CD4-positive, alpha-beta T cell (primary cell): Measurements from ENCODE around the gene RASSF9. TPM values are rescaled to one million over a fixed set of nuclear protein-coding genes. Genes with fewer than 3 reads are reported as not detected.

Experiments
- ATAC-seq: fragments of 200-7000 bp; cut with Tn5 transposase; one replicate; pipeline ENCODE4 v1.10.0; 2022; ENCODE audit warnings: mild to moderate bottlenecking; ENCODE audit not compliant: poor library complexity
- CTCF ChIA-PET: fragments of 350-600 bp; sonication (Branson Sonifier 250); formaldehyde crosslinking; loops from one replicate; lab custom pipeline; 2021; ENCODE audit warnings: antibody characterized with exemption, inconsistent platforms; lab: Charles Lee
- POLR2A ChIA-PET: fragments of 350-600 bp; sonication (Branson Sonifier 250); formaldehyde crosslinking; loops from one replicate; lab custom pipeline; 2021; ENCODE audit warnings: antibody characterized with exemption, inconsistent platforms; lab: Charles Lee
- DNase-seq, 14 experiments: peaks; one replicate each; pipeline ENCODE4 v3.0.0-alpha.2; 2013 to 2020; ENCODE audit warnings: mixed read lengths in 2 of 14
- H3K27ac ChIP-seq, 2 donors: one replicate each; pipeline versions ENCODE4 v1.5.1 to v1.7.0; 2013; ENCODE audit warnings: low read length in 2 of 2, low read depth in 1 of 2, mild to moderate bottlenecking in 1 of 2
- H3K27me3 ChIP-seq, 2 experiments: 1 replicate in 1 of 2; 2 replicates in 1 of 2; pipeline versions ENCODE4 v1.6.1 to v1.7.0; 2013; ENCODE audit warnings: low read length in 2 of 2, control low read depth in 1 of 2, mild to moderate bottlenecking in 1 of 2, moderate library complexity in 1 of 2; ENCODE audit not compliant: insufficient read depth in 2 of 2, control insufficient read depth in 1 of 2
- H3K36me3 ChIP-seq: one replicate; pipeline ENCODE4 v1.6.1; 2013; ENCODE audit warnings: low read length, control low read depth; ENCODE audit not compliant: insufficient read depth
- H3K4me1 ChIP-seq: one replicate; pipeline ENCODE4 v1.6.1; 2013; ENCODE audit warnings: low read length, control low read depth; ENCODE audit not compliant: insufficient read depth
- H3K4me3 ChIP-seq: one replicate; pipeline ENCODE4 v1.5.1; 2013; ENCODE audit warnings: mild to moderate bottlenecking, low read length, moderate library complexity
- H3K9me3 ChIP-seq, 2 experiments: 1 replicate in 1 of 2; 2 replicates in 1 of 2; pipeline versions ENCODE4 v1.6.1 to v1.7.0; 2013; ENCODE audit warnings: low read length in 2 of 2, mild to moderate bottlenecking in 2 of 2, control low read depth in 1 of 2, moderate library complexity in 1 of 2; ENCODE audit not compliant: control insufficient read depth in 1 of 2, insufficient read depth in 1 of 2
- H3K27ac Mint-ChIP-seq: one replicate; pipeline ENCODE4 v1.8.0; 2020; ENCODE audit warnings: mixed read lengths
- H3K27me3 Mint-ChIP-seq: one replicate; pipeline ENCODE4 v1.8.0; 2021; ENCODE audit warnings: mixed read lengths
- H3K36me3 Mint-ChIP-seq: one replicate; pipeline ENCODE4 v1.8.0; 2021; ENCODE audit warnings: low read depth, mixed read lengths
- H3K4me1 Mint-ChIP-seq: one replicate; pipeline ENCODE4 v1.8.0; 2021; ENCODE audit warnings: low read depth, mixed read lengths
- H3K4me3 Mint-ChIP-seq: one replicate; pipeline ENCODE4 v1.8.0; 2020; ENCODE audit warnings: mild to moderate bottlenecking, mixed read lengths
- H3K9me3 Mint-ChIP-seq: one replicate; pipeline ENCODE4 v1.8.0; 2020; ENCODE audit warnings: mixed read lengths
- CTCF ChIP-seq: fragments of 200-600 bp; IDR thresholded peaks from one replicate; pipeline ENCODE4 v1.8.0; 2022; ENCODE audit warnings: antibody characterized with exemption, mild to moderate bottlenecking
- intact Hi-C, 2 experiments: fragments of 100-400 bp; cut with DNase I in 1 of 2; cut with micrococcal nuclease in 1 of 2; formaldehyde crosslinking; loops; one replicate each; pipeline versions ENCODE4 v1.15.1 to v1.9.0; 2023 to 2025; cut with DNase I, micrococcal nuclease
- total RNA-seq, 174 experiments: library from RNA in 2 of 174; stranded (reverse) in 2 of 174; gene quantifications; one replicate each; pipeline ENCODE4 v1.2.3 and lab custom pipeline; 2021 to 2026

RASSF9 gene
- total RNA-seq, 2 experiments from 2014 or later: not detected

GRCh38 chr12:85823436-85824180, 12.6 kb downstream of the RASSF9 start:
- no peak for TF ChIP-seq CTCF
- H3K27ac Mint-ChIP-seq: no peak overlapping the region
- H3K27me3 Mint-ChIP-seq: no peaks in the 10 kb centered on the region
- no peak overlapping the region for H3K4me3 ChIP-seq
- H3K36me3 Mint-ChIP-seq: no peaks in the 10 kb centered on the region
- ChIA-PET CTCF (no interaction called here), POLR2A (no interaction called here)
- no peaks in the 10 kb centered on the region for H3K36me3 ChIP-seq
- H3K4me1 ChIP-seq: no peaks in the 10 kb centered on the region
- ATAC-seq (no peak), DNase-seq (no peak)
- no peaks in the 10 kb centered on the region for H3K27me3 ChIP-seq
- no peaks in the 10 kb centered on the region for H3K4me1 Mint-ChIP-seq
- peaks cover 0 to 10% of the 10 kb centered on the region in 2 experiments for H3K9me3 ChIP-seq
- no peak overlapping the region for H3K27ac ChIP-seq
- intact Hi-C loops: no loop called here
- H3K9me3 Mint-ChIP-seq: peaks cover 8% of the 10 kb centered on the region
- H3K4me3 Mint-ChIP-seq: no peak overlapping the region

DNA sequence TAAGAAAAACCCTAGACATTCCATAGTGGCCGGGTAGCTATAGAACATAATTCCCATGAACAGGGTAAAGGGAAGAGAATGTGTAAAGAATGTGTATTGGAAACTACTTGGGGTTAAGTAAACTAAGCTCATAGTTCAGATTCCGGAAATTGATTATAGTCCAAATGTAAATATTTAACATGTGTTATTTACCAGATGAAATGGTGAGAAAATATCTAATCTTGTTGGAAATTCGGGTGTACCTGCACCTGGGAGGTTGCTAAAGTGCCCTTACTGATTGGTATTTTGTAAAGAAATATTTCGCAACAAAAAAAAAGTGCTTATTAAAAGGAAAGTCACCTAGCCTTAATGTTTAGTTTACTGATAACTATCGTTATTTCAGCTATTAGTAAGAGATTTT, 14.4 kb downstream of the RASSF9 start:
- Mint-ChIP-seq H3K27ac (no peak overlapping the region), H3K9me3 (peaks cover 8% of the 10 kb centered on the region), H3K27me3 (no peaks in the 10 kb centered on the region), H3K4me1 (no peaks in the 10 kb centered on the region), H3K4me3 (no peak overlapping the region), H3K36me3 (no peaks in the 10 kb centered on the region)
- H3K27ac ChIP-seq: no peak overlapping the region
- DNase-seq: no peak
- peaks cover 0 to 13% of the 10 kb centered on the region in 2 experiments for H3K9me3 ChIP-seq
- CTCF ChIA-PET: no interaction called here
- no peaks in the 10 kb centered on the region for H3K27me3 ChIP-seq
- TF ChIP-seq CTCF: no peak
- H3K36me3 ChIP-seq: no peaks in the 10 kb centered on the region
- H3K4me1 ChIP-seq: no peaks in the 10 kb centered on the region
- POLR2A ChIA-PET: no interaction called here
- no peak overlapping the region for H3K4me3 ChIP-seq
- intact Hi-C loops: no loop called here
- ATAC-seq: no peak

DNA sequence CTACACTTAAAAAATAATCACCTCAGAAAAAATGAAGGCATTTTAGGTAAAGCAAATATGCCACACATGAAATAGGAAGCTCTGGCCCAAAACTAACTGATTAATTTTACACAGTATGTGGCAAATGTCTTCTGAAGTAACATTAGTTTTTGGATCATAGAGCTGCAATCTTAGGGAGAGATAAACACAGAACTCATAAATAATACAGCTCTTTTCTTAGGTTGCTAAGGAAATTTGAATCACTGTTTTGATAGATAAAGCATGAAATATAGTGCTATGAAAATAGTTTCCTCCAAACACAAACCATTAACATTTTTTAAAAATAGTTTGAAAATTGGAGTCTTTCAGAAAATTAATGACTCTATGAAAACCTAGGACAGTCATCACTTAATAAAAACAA, 15.0 kb downstream of the RASSF9 start:
- ATAC-seq (no peak), DNase-seq (no peak)
- H3K27me3 Mint-ChIP-seq: no peaks in the 10 kb centered on the region
- TF ChIP-seq CTCF: no peak
- H3K9me3 Mint-ChIP-seq: peaks cover 8% of the 10 kb centered on the region
- no peak overlapping the region for H3K4me3 Mint-ChIP-seq
- peaks cover 0 to 9% of the 10 kb centered on the region in 2 experiments for H3K9me3 ChIP-seq
- POLR2A ChIA-PET: no interaction called here
- H3K4me1 ChIP-seq: no peaks in the 10 kb centered on the region
- no peak overlapping the region for H3K27ac ChIP-seq
- H3K27ac Mint-ChIP-seq: no peak overlapping the region
- no peaks in the 10 kb centered on the region for H3K36me3 Mint-ChIP-seq
- H3K4me1 Mint-ChIP-seq: no peaks in the 10 kb centered on the region
- intact Hi-C loops: no loop called here
- no peaks in the 10 kb centered on the region for H3K27me3 ChIP-seq
- CTCF ChIA-PET: no interaction called here
- H3K4me3 ChIP-seq: no peak overlapping the region
- no peaks in the 10 kb centered on the region for H3K36me3 ChIP-seq
